ENCODE results near the gene PTPRM.
A peak's percentile ranks its signal among the peaks of the same experiment; 100 is the strongest.

Gene PTPRM

DNA sequence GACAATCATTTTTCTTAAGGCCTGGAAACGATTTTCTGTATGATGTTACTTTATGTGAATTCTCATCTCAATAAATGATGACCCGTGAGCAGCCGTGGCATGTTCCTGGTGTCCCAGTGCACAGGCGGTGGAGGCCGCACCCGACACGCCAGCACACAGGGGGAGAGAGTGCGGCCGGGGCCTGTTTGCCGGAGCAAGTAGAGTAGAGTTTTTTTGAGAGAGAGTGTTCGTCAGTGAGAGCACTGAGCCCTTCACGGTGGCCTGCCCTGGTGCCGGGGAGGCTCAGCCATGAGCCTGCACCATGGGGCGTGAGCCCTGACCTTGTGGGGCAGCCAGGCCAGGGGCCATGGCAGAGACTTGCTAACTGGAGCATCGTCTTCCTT is 839.7 kb downstream of the PTPRM start:
- no peak overlapping the region for H3K4me3 Mint-ChIP-seq
- no peaks in the 10 kb centered on the region for H3K4me1 Mint-ChIP-seq

DNA sequence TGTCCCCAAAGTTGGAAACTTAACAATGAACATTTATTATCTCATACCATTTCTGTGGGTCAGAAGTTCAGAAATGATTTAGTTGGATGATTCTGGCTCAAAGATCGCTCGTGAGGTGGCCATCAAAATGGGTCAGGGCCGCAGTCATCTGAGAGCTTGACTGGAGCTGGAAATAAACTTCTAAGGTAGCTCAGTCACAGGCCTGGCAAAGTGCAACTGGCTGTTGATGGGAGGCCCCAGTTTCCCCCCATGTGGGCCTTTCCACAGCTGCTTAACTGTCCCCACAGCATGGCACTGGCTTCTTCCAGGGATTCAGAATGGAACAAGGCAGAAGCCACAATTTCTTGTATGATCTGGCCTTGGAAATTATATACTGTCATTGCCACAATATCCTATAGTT is 842.0 kb downstream of the PTPRM start:
- ATAC-seq (no peak), DNase-seq (no peak)
- Mint-ChIP-seq H3K9me3 (peaks cover 18 to 20% of the 10 kb centered on the region in 2 donors), H3K27me3 (no peaks in the 10 kb centered on the region), H3K27ac (no peak overlapping the region), H3K4me1 (no peaks in the 10 kb centered on the region), H3K4me3 (no peak overlapping the region)

More for the DNA sequence above, 839.7 kb downstream of the PTPRM start:
- ATAC-seq (no peak), DNase-seq (no peak)
- no peak overlapping the region for H3K27ac Mint-ChIP-seq
- peaks cover 11 to 13% of the 10 kb centered on the region in 2 donors for H3K9me3 Mint-ChIP-seq
- no peaks in the 10 kb centered on the region for H3K27me3 Mint-ChIP-seq

DNA sequence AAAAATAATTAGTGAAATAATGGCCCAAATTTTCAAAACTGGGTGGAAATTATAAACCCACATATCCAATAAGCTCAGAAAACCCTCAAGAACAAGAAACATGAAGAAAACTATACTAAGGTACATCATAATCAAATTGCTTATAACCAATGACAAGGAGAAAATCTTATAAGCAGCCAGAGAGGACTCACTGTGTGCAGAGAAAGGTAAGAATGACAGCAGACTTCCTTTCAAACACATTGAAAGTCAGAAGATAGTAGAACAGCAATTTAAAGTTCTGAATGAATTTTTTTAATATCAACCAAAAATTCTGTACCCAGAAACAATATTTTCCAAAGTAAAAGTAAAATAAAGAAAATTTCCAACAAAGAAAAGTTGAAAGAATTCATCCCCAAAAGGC is 844.4 kb downstream of the PTPRM start:
- no peak overlapping the region for H3K4me3 Mint-ChIP-seq
- ATAC-seq = no peak
- peaks cover 27 to 29% of the 10 kb centered on the region in 2 donors for H3K9me3 Mint-ChIP-seq
- DNase-seq = no peak
- H3K4me1 Mint-ChIP-seq = no peaks in the 10 kb centered on the region
- H3K27me3 Mint-ChIP-seq = peaks cover 11% of the 10 kb centered on the region
- H3K27ac Mint-ChIP-seq = no peak overlapping the region

DNA sequence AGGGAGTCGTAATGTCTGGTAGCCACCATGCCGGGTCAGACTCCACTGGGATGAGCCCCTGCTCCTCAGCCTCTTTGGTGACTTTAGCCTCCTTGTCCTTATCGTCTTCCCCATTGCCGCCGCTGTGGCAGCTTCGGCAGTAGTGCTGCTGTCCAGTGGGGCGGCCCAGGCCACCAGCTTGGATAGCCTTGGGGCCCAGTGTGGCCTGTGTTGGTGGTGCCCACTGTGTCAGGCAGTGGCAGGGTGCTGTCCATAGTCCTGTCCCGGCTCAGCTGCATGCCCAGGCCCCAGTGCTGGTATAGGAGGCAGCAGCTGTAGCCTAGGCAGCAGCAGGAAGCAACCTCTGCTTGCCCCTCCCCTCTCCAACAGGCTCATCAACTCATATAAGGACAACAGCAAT is 845.0 kb downstream of the PTPRM start:
- Mint-ChIP-seq H3K9me3 (peaks cover 27 to 29% of the 10 kb centered on the region in 2 donors), H3K4me1 (no peaks in the 10 kb centered on the region), H3K4me3 (no peak overlapping the region), H3K27me3 (peaks cover 11% of the 10 kb centered on the region), H3K27ac (no peak overlapping the region)
- ATAC-seq = no peak
- no peak for DNase-seq

DNA sequence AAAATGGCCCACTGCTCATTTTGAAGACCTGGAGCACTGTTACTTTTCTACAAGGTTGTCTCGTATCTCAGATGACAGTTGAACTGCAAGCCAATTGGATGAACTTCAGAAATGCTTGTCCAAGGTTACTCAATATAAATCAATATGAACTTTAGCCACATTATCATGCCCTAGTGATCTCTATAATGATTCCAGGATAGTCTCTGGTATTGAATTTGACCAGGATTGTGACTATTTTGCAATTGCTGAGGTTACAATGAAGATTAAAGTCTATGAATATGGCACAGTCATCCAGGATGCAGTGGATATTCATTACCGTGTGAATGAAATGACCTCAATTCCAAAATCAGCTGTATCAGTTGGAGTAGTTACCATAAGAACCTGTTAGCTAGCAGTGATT is 846.1 kb downstream of the PTPRM start:
- H3K4me1 Mint-ChIP-seq = no peaks in the 10 kb centered on the region
- H3K9me3 Mint-ChIP-seq = peaks cover 27 to 29% of the 10 kb centered on the region in 2 donors
- H3K4me3 Mint-ChIP-seq = no peak overlapping the region
- H3K27ac Mint-ChIP-seq = no peak overlapping the region
- DNase-seq = no peak
- H3K27me3 Mint-ChIP-seq = peaks cover 11% of the 10 kb centered on the region
- no peak for ATAC-seq

DNA sequence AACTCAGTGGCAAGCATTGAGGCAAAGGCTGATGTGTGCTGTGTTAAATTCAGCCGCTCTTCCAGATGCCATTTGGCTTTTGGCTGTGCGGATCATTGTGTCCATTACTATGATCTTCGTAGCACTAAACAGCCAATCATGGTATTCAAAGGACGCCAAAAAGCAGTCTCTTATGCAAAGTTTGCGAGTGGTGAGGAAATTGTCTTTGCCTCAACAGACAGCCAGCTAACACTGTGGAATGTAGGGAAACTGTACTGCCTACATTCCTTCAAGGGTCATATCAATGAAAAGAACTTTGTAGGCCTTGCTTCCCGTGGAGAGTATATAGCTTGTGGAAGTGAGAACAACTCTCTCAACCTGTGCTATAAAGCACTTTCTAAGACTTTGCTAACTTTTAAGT is 846.6 kb downstream of the PTPRM start:
- H3K27me3 Mint-ChIP-seq = peaks cover 11% of the 10 kb centered on the region
- H3K27ac Mint-ChIP-seq = no peak overlapping the region
- H3K4me1 Mint-ChIP-seq = no peaks in the 10 kb centered on the region
- ATAC-seq = no peak
- no peak for DNase-seq
- H3K4me3 Mint-ChIP-seq = no peak overlapping the region
- H3K9me3 Mint-ChIP-seq = peaks cover 27 to 29% of the 10 kb centered on the region in 2 donors

DNA sequence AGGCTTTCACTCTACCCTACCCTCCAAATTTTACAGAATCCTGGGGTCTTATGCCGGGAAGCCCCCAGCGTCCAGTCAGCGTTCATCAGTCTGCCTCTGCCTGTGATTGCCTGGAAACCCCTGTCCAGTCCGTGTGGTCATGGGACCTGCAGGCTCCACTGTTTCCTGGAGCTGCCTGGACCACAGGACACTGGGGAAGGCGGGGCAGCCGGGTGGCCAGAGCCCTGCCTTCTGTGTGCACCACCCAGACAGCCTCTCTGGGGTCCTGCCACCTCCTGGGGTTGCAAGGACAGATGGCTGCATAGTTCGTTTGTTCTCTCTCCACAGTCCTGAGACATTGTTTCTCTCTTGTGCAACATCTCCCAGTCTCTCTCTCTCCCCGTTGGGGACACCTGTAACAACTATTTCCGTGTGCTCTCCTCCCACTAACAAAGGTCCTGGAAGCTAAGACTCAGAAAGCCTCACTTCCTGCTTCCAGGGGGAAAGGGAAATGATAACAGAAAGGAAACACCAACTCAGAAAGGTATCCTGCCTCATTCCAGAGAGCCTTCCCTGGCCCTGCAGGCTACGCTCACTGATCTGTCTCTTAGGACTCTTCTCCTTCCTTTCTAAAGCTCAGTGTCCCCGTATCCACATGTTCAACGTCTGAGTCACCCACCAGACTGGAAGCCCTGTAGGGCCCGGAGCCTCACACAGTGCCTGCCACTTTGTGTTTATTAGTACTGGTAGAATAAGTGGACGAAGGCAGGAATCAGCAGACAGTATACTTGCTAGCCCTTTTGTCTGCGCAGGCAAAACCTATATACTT is 849.3 kb downstream of the PTPRM start:
- H3K4me1 Mint-ChIP-seq = no peaks in the 10 kb centered on the region
- ATAC-seq (no peak), DNase-seq (no peak)
- H3K27me3 Mint-ChIP-seq = peaks cover 11% of the 10 kb centered on the region
- peak overlapping the region in 1 of 2 donors; percentile 37 for H3K27ac Mint-ChIP-seq
- peaks cover 17 to 18% of the 10 kb centered on the region in 2 donors for H3K9me3 Mint-ChIP-seq
- no peak overlapping the region for H3K4me3 Mint-ChIP-seq

DNA sequence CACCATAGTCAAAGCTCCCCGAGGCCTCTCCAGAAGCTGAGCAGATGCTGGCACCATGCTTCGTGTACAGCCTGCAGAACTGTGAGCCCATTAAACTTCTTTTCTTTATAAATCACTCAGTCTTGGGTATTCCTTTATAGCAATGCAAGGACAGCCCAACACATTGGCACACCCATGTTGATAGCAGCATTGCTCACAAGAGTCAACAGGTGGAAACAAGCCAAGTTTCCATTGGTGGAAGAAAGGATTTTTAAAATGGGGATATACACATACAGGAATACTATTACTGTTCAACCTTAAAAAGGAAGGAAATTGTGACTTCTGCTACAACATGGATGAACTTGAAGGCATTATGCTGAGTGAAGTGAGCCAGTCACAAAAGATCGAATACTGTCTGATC is 855.3 kb downstream of the PTPRM start:
- H3K27ac Mint-ChIP-seq = no peak overlapping the region
- no peaks in the 10 kb centered on the region for H3K4me1 Mint-ChIP-seq
- H3K4me3 Mint-ChIP-seq = no peak overlapping the region
- no peak for DNase-seq
- no peak for ATAC-seq
- H3K27me3 Mint-ChIP-seq = no peaks in the 10 kb centered on the region
- peaks cover 0 to 5% of the 10 kb centered on the region in 2 donors for H3K9me3 Mint-ChIP-seq

DNA sequence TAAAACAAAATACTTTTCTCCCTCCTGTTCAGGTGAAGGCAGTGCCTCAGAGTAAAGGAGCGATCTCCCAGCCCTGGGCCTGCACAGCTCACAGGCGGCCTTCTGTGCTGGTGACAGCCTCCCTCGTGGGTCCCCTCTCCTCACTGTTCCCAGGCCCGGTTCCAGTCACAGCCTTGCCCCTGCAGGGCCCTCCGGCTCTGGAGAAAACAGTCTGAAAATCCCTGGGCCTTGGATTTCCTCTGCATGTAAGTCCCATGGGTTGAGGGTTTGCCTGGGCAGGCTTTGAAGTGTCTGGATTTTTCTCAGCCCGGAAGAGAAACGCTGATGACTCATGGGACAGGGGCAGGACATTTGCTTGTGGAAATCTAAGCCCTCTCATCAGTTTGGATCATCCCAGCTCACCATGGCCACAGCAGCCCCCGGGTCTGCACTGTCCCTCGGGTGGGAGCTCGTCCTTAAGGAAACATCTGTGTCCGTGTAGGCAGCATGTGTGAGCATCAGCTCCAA is 856.0 kb downstream of the PTPRM start:
- H3K4me1 Mint-ChIP-seq = no peaks in the 10 kb centered on the region
- ATAC-seq (no peak), DNase-seq (no peak)
- H3K27ac Mint-ChIP-seq = no peak overlapping the region
- H3K9me3 Mint-ChIP-seq = peaks cover 0 to 7% of the 10 kb centered on the region in 2 donors
- H3K27me3 Mint-ChIP-seq = no peaks in the 10 kb centered on the region
- no peak overlapping the region for H3K4me3 Mint-ChIP-seq

DNA sequence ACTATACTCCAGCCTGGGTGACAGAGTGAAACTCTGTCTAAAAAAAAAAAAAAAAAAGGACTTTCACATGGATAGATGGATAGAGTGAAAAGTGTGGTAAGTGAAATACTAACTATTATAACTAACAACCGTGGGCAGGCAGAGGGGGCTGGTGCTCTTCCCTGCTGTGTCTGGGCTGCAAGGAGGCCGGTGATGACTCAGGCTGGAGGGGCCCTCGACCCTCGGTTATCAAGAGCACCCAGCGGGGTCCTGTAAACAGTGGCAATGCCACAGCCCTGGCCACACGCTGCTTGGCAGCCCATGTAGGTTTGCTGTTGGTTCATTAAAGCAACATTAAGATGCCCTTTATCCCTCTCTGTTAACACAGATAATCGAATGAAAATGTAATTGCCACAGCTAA is 857.4 kb downstream of the PTPRM start:
- Mint-ChIP-seq H3K4me1 (no peaks in the 10 kb centered on the region), H3K27me3 (no peaks in the 10 kb centered on the region), H3K27ac (no peak overlapping the region), H3K9me3 (peaks cover 0 to 7% of the 10 kb centered on the region in 2 donors), H3K4me3 (no peak overlapping the region)
- no peak for ATAC-seq
- DNase-seq = no peak

DNA sequence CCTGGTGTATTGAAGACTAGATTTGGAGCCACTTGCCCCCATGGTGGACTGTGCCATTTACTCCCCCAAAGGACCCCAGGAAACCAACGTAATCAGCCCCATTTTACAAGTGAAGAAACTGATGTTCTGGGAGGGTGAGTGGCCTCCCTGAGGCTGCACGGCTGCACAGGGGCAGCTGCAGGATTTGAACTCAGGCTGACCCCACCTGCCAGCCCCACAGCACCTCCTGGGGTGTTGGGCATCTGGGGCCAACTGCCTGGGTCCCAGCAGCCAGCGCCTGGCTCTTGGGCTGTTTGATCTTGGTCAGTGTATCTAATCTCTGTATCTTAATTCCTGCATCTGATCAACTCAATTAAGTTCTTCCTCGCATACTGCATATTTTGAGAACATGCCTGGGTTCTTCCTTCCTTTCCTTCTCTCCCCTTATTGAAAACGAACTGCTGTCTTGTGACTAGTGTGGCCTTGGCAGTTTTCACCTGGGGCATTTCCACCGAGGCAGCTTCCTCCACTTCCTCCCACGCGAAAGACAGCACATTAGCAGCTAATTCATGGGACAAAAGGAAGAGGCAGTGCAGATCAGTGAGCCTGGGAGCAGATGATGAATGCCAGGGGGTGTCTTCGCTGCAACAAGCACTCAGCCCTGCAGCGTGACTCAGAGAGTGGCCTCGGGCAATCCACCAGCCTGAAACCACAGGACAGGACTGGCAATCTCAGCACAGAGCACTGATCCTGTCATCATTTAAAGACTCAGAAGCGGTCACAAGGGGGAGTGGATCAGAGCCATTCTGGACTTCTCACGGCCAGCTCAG is 858.0 kb downstream of the PTPRM start:
- Mint-ChIP-seq H3K4me1 (no peaks in the 10 kb centered on the region), H3K27me3 (no peaks in the 10 kb centered on the region), H3K4me3 (no peak overlapping the region), H3K27ac (peak overlapping the region in 1 of 2 donors; percentile 20), H3K9me3 (peaks cover 0 to 7% of the 10 kb centered on the region in 2 donors)
- ATAC-seq (no peak), DNase-seq (no peak)

DNA sequence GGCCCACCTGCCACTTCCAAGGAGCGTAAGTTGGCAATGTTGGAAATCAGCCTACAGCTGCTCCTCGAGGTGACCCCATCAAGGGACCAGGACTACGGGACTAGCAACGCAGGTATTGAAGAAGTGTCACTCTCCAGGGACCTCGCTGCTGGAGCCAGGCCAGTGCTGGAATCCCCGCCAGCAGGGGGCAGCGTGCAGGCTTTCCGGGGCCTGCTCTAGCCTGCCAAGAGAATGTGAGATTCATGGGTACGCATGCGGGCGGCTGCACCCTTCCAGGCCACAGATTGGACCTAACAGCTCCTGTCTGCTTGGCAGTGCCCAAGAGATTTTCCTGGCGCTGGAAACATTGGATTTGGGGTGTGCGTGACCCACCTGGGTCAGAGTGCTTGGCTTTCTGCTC is 859.3 kb downstream of the PTPRM start:
- H3K9me3 Mint-ChIP-seq = peaks cover 0 to 7% of the 10 kb centered on the region in 2 donors
- no peak overlapping the region for H3K27ac Mint-ChIP-seq
- H3K4me1 Mint-ChIP-seq = no peaks in the 10 kb centered on the region
- ATAC-seq (no peak), DNase-seq (peak in 1 of 2 donors; percentile 14)
- H3K27me3 Mint-ChIP-seq = no peaks in the 10 kb centered on the region
- no peak overlapping the region for H3K4me3 Mint-ChIP-seq

DNA sequence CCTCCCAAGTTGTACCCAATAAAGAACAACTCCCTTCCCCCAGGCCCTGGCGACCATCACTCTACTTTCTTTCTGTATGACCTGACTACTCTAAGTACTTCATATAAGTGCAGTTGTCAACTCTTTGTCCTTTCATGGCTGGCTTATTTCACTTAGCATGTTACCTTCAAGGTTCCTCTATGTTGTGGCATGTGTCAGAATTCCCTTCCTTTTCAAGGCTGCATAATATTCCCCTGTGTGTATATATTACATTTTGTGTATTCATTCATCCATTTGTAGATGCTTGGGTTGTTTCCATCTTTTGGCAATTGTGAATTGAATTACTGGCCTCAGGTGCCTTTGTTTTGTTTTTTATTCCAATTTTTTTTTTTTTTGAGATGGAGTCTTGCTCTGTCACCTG is 860.2 kb downstream of the PTPRM start:
- no peak for DNase-seq
- H3K4me1 Mint-ChIP-seq = no peaks in the 10 kb centered on the region
- H3K9me3 Mint-ChIP-seq = peaks cover 0 to 7% of the 10 kb centered on the region in 2 donors
- no peaks in the 10 kb centered on the region for H3K27me3 Mint-ChIP-seq
- no peak for ATAC-seq
- no peak overlapping the region for H3K4me3 Mint-ChIP-seq
- no peak overlapping the region for H3K27ac Mint-ChIP-seq

DNA sequence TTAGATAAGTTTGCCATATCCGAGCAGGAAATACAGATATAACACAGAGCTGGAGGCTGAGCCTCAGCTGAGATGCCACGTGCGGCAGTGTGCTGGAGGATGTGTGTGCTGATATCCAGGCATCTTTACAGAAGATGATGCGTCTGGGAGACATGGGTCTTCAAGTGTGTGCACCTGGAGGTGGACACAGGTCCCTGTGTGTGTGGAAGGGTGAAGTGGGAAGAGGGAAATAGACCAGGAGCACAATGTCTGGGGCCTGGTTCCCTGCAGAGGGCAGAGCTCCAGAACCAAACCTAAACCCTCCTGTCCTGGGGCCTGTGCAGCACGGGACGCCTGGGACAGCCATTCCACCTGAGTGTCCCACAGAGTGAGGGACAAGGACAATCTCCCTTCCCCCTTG is 861.8 kb downstream of the PTPRM start:
- Mint-ChIP-seq H3K4me1 (no peaks in the 10 kb centered on the region), H3K9me3 (peaks cover 0 to 7% of the 10 kb centered on the region in 2 donors), H3K27ac (no peak overlapping the region), H3K4me3 (no peak overlapping the region), H3K27me3 (no peaks in the 10 kb centered on the region)
- ATAC-seq (no peak), DNase-seq (no peak)

DNA sequence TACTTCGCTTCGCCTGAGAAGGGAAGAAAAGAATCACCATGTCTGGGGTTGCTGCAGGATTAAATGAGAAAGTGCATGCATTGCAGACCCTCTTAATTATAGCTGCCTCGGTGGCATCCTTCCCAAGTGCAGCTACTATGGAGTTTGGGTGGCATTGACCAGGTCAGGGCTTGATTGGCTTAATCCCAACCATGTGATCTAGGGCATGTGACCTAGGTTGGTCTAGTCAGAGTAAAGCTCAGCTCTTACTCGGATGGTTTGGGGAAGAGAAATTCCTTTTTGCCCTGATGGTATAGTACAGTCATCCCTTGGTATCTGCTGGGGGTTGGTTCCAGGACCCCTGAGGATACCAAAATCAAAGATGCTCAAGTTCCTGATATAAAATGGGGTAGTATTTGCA is 863.9 kb downstream of the PTPRM start:
- H3K27ac Mint-ChIP-seq = no peak overlapping the region
- DNase-seq = no peak
- H3K4me3 Mint-ChIP-seq = no peak overlapping the region
- no peaks in the 10 kb centered on the region for H3K4me1 Mint-ChIP-seq
- peaks cover 0 to 7% of the 10 kb centered on the region in 2 donors for H3K9me3 Mint-ChIP-seq
- no peak for ATAC-seq
- no peaks in the 10 kb centered on the region for H3K27me3 Mint-ChIP-seq

DNA sequence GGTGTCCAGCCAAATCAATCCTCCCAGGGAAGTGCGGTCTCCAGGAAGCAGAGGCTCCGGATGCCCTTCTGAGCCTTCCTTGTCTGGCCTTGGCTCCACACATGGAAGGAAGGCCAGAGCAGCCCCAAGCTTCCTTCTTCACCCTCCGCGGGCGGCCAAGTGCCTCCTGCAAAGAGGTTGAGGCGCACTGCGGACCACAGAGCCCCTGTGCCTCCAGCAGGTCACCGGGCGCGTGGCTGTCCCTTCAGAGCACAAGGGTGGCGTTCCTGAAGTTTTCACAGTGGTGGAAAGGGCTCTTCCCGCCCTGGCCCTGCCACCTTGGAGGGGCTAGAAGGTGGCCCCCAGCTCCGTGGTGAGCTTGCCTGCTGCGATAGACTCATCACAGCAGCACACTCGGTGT is 866.2 kb downstream of the PTPRM start:
- Mint-ChIP-seq H3K9me3 (no peaks in the 10 kb centered on the region), H3K27me3 (no peaks in the 10 kb centered on the region), H3K27ac (no peak overlapping the region), H3K4me1 (no peaks in the 10 kb centered on the region), H3K4me3 (no peak overlapping the region)
- ATAC-seq = no peak
- DNase-seq = no peak

Data from stimulated activated naive CD8-positive, alpha-beta T cell treated with anti-CD3 and anti-CD28 coated beads, Interleukin-15, amount 100 ng/mL, for 72 hours (primary cell).